PC-3 (cell line): ENCODE data around the gene RGS12. TPM values are rescaled to one million over a fixed set of nuclear protein-coding genes. Genes with fewer than 3 reads are reported as not detected.

Experiments used
- ATAC-seq: fragments of 200-7000 bp; cut with Tn5 transposase; 2 replicates; pipeline ENCODE4 v1.9.1; 2020; ENCODE audit warnings: mild to moderate bottlenecking, moderate library complexity
- BruUV-seq: library from RNA; stranded (reverse); fragments of 400-500 nt; replicated peaks from 2 replicates; lab custom pipeline; 2021; lab: Mats Ljungman, UMichigan
- CTCF ChIA-PET: fragments of 300-600 bp; sonication (Branson Sonifier 250); formaldehyde crosslinking; loops from one replicate; lab custom pipeline; 2022; ENCODE audit warnings: antibody characterized with exemption; lab: Charles Lee
- POLR2A ChIA-PET: fragments of 300-600 bp; sonication (Branson Sonifier 250); formaldehyde crosslinking; loops from one replicate; lab custom pipeline; 2022; ENCODE audit warnings: antibody characterized with exemption; ENCODE audit not compliant: unreplicated experiment; lab: Charles Lee
- DNase-seq: peaks from one replicate; pipeline ENCODE4 v3.0.0-alpha.2; 2015
- H2AFZ ChIP-seq: fragments of 300-600 bp; sonication (generic); 2 replicates; pipeline ENCODE4 v1.6.0; 2016; ENCODE audit warnings: antibody characterized with exemption, low read length
- H3F3A ChIP-seq: fragments of 300-600 bp; sonication (generic); one replicate; pipeline ENCODE4 v1.6.0; 2017; ENCODE audit warnings: antibody characterized with exemption, low read length, control low read depth, mild to moderate bottlenecking; ENCODE audit not compliant: unreplicated experiment
- H3K27ac ChIP-seq: fragments of 300-600 bp; sonication (generic); 2 replicates; pipeline ENCODE4 v1.5.1; 2016; ENCODE audit warnings: mild to moderate bottlenecking, low read length
- H3K27me3 ChIP-seq: fragments of 300-600 bp; sonication (generic); 2 replicates; pipeline ENCODE4 v1.6.1; 2016; ENCODE audit warnings: low read length, mixed read lengths
- H3K36me3 ChIP-seq: fragments of 300-600 bp; sonication (generic); 2 replicates; pipeline ENCODE4 v1.6.1; 2016; ENCODE audit warnings: low read depth, mixed run types, low read length, mixed read lengths
- H3K4me1 ChIP-seq: fragments of 300-600 bp; sonication (generic); 2 replicates; pipeline ENCODE4 v1.5.1; 2016; ENCODE audit warnings: low read length; ENCODE audit not compliant: insufficient read depth
- H3K4me2 ChIP-seq: fragments of 300-600 bp; sonication (generic); 2 replicates; pipeline ENCODE4 v1.6.0; 2016; ENCODE audit warnings: low read length
- H3K4me3 ChIP-seq: fragments of 300-600 bp; sonication (generic); 2 replicates; pipeline ENCODE4 v1.5.1; 2016; ENCODE audit warnings: mild to moderate bottlenecking, low read length, mixed read lengths
- H3K79me2 ChIP-seq: fragments of 300-600 bp; sonication (generic); 2 replicates; pipeline ENCODE4 v1.6.1; 2017; ENCODE audit warnings: low read length, mixed read lengths
- H3K9ac ChIP-seq: fragments of 300-600 bp; sonication (generic); 2 replicates; pipeline ENCODE4 v1.6.0; 2016; ENCODE audit warnings: mild to moderate bottlenecking, low read length
- H3K9me2 ChIP-seq: fragments of 300-600 bp; sonication (generic); replicated peaks from 2 replicates; pipeline ENCODE4 v1.6.1; 2016; ENCODE audit warnings: mixed run types, low read length, mixed read lengths
- H3K9me3 ChIP-seq: fragments of 300-600 bp; sonication (generic); 2 replicates; pipeline ENCODE4 v1.6.1; 2016; ENCODE audit warnings: low read length, mixed read lengths
- H4K20me1 ChIP-seq: fragments of 300-600 bp; sonication (generic); 2 replicates; pipeline ENCODE4 v1.6.1; 2016; ENCODE audit warnings: low read length, mixed read lengths
- EZH2 ChIP-seq: fragments of 300-600 bp; sonication (generic); IDR thresholded peaks from one replicate; pipeline ENCODE4 v1.6.1; 2017; ENCODE audit warnings: antibody characterized with exemption, mild to moderate bottlenecking, low read length; ENCODE audit not compliant: unreplicated experiment
- EZH2phosphoT487 ChIP-seq: fragments of 300-600 bp; sonication (generic); IDR thresholded peaks from 2 replicates; pipeline ENCODE4 v1.6.1; 2018; ENCODE audit warnings: mild to moderate bottlenecking, antibody characterized with exemption, low read length, borderline replicate concordance
- intact Hi-C: fragments of 100-400 bp; cut with micrococcal nuclease; formaldehyde crosslinking; loops from 2 replicates; pipeline ENCODE4 v1.9.0; 2023
- total RNA-seq: library from RNA; depleted of rRNA; stranded (reverse); fragments of >200 nt; gene quantifications from 2 replicates; pipeline ENCODE4 v1.2.3, GENCODE V29; 2014
- TF ChIP-seq, protein P1 (sequence below): fragments of 300-600 bp; sonication (generic); conservative IDR thresholded peaks from 2 replicates; pipeline ENCODE4 v1.5.1; 2017; ENCODE audit warnings: antibody characterized with exemption, low read depth, mild to moderate bottlenecking, low read length

RGS12 gene
- total RNA-seq, 1 experiment from 2014 or later: 10.3 TPM

DNA sequence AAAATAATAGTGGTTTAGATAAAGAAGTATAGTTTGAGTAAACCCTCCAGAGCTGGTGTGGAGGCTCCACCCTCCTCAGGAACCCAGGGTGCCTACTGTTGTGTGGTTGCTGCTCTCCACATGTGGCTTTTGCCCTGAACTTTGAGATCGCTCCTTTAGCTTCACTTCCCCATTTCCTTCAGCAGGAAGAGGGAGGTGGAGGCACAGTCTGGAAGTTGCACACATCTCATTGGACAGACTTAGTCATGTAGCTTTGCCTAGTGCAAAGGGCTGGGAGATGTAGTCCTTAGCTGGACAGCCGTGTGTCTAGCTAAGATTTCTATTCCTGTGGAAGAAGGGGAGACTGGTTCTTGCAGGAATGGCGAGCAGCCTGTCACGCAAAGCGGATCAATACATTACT, 37.9 kb downstream of the RGS12 start:
- H3K9ac ChIP-seq: no peak overlapping the region
- no TSS peak for BruUV-seq
- H3K36me3 ChIP-seq: no peaks in the 10 kb centered on the region
- no peaks in the 10 kb centered on the region for H3K9me3 ChIP-seq
- no peak overlapping the region for H3K4me2 ChIP-seq
- no peaks in the 10 kb centered on the region for H4K20me1 ChIP-seq
- H3K27ac ChIP-seq: no peak overlapping the region
- H2AFZ ChIP-seq: no peak overlapping the region
- H3K4me3 ChIP-seq: no peak overlapping the region
- no peaks in the 10 kb centered on the region for H3K4me1 ChIP-seq
- H3F3A ChIP-seq: no peaks in the 10 kb centered on the region
- no peaks in the 10 kb centered on the region for H3K27me3 ChIP-seq
- POLR2A ChIA-PET: no interaction called here
- no peak for TF ChIP-seq EZH2
- TF ChIP-seq EZH2phosphoT487: no peak
- TF ChIP-seq, protein P1, sequence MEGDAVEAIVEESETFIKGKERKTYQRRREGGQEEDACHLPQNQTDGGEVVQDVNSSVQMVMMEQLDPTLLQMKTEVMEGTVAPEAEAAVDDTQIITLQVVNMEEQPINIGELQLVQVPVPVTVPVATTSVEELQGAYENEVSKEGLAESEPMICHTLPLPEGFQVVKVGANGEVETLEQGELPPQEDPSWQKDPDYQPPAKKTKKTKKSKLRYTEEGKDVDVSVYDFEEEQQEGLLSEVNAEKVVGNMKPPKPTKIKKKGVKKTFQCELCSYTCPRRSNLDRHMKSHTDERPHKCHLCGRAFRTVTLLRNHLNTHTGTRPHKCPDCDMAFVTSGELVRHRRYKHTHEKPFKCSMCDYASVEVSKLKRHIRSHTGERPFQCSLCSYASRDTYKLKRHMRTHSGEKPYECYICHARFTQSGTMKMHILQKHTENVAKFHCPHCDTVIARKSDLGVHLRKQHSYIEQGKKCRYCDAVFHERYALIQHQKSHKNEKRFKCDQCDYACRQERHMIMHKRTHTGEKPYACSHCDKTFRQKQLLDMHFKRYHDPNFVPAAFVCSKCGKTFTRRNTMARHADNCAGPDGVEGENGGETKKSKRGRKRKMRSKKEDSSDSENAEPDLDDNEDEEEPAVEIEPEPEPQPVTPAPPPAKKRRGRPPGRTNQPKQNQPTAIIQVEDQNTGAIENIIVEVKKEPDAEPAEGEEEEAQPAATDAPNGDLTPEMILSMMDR: no peak
- ATAC-seq (no peak), DNase-seq (no peak)
- CTCF ChIA-PET: no interaction called here
- H3K9me2 ChIP-seq: no peaks in the 10 kb centered on the region
- 0 out of 2 replicates have a peak, but pooled peaks cover 3% of the 10 kb centered on the region for H3K79me2 ChIP-seq
- intact Hi-C loops: no loop called here

DNA sequence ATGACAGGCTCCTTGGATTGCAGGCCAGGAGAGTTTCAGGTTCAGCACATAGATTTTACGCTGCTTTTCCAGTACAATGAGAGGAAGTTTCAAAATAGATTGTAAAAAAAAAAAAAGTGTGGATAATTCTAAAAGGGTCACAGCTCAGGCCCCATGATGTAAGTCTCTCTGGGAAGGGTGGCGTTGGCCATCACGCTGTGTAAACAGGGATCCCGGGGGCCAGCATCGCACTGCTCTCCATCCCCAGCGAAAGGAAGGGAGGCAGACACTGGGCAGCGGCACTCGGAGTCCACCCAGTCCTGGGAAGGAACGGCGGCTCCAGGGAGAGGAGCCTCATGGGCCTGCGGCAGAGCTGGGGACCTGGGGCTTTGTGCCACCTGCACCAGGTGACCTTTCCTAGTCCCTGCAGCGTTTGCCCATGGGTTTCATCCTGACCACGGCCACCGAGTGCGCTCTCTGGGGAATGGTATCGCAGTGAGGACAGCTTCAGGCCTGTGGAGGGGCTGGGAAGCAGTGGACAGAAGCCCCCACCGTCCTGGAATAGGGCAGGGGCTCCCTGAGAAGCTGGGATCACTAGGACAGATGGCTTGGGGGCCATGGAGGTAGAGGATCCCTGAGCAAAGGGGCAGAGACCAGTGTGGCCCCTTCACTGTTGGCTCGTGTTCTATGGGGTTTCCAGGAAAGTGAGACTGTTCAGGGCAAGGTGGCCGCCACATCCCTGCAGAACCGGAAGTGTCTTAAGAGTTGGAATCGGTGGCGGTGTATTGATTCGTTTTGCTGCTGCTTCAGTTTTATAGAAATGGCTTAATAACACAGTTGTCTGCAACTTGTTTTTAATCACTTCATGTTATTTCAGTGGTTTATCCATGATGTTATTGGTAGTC, 38.9 kb downstream of the RGS12 start:
- DNase-seq (no peak), ATAC-seq (no peak)
- Histone ChIP-seq H3K9ac (no peak overlapping the region), H3K36me3 (no peaks in the 10 kb centered on the region), H3K4me2 (no peak overlapping the region), H3K9me3 (no peaks in the 10 kb centered on the region), H3F3A (no peaks in the 10 kb centered on the region), H3K27ac (no peak overlapping the region), H2AFZ (no peak overlapping the region), H3K79me2 (0 out of 2 replicates have a peak, but pooled peaks cover 3% of the 10 kb centered on the region), H4K20me1 (no peaks in the 10 kb centered on the region), H3K4me1 (peaks cover 5% of the 10 kb centered on the region; the same call in 1 of the 2 replicates), H3K27me3 (no peaks in the 10 kb centered on the region), H3K4me3 (no peak overlapping the region), H3K9me2 (no peaks in the 10 kb centered on the region)
- no TSS peak for BruUV-seq
- no peak for TF ChIP-seq EZH2phosphoT487
- TF ChIP-seq, protein P1: no peak
- no peak for TF ChIP-seq EZH2
- POLR2A ChIA-PET: no interaction called here
- CTCF ChIA-PET: no interaction called here
- intact Hi-C loops: no loop called here

DNA sequence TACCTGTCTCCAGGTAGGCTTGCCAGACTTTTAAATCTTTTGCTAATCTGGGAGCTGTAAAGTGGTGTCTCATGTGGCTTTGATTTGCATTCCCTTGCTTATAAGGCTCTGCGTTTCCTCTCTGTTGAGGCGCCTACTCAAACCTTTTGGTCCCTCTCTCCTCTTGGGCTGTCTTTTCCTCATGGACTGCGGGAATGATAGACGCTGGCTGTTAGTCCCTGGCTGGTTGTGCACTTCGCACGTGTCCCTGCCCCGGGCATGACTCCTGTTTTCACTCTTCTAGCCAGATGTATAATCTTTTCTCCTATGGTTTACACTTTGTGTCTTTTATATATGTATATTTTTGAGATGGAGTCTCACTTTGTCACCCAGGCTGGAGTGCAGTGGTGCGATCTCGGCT, 39.7 kb downstream of the RGS12 start:
- POLR2A ChIA-PET: no interaction called here
- H4K20me1 ChIP-seq: no peaks in the 10 kb centered on the region
- H3K9me2 ChIP-seq: no peaks in the 10 kb centered on the region
- no peaks in the 10 kb centered on the region for H3F3A ChIP-seq
- no peak overlapping the region for H3K4me2 ChIP-seq
- H3K27me3 ChIP-seq: no peaks in the 10 kb centered on the region
- H3K9me3 ChIP-seq: no peaks in the 10 kb centered on the region
- no peaks in the 10 kb centered on the region for H3K36me3 ChIP-seq
- TF ChIP-seq, protein P1: no peak
- TF ChIP-seq EZH2phosphoT487 (no peak), EZH2 (no peak)
- no peak for DNase-seq
- no peak overlapping the region for H2AFZ ChIP-seq
- H3K9ac ChIP-seq: no peak overlapping the region
- 0 out of 2 replicates have a peak, but pooled peaks cover 3% of the 10 kb centered on the region for H3K79me2 ChIP-seq
- peaks cover 5% of the 10 kb centered on the region; the same call in 1 of the 2 replicates for H3K4me1 ChIP-seq
- no peak overlapping the region for H3K27ac ChIP-seq
- no peak overlapping the region for H3K4me3 ChIP-seq
- no TSS peak for BruUV-seq
- intact Hi-C loops: no loop called here
- CTCF ChIA-PET: no interaction called here
- no peak for ATAC-seq
